HEK293 (cell line): ENCODE measurements around the gene DGKG.
A peak's percentile ranks its signal among the peaks of the same experiment; 100 is the strongest.

Experiments used
- CTCF ChIP-seq: fragments of 450-650 bp; formaldehyde crosslinking; IDR thresholded peaks from 2 replicates; pipeline ENCODE4 v1.5.1; 2016; ENCODE audit warnings: missing biosample characterization, missing genetic modification characterization
- GFI1B ChIP-seq: fragments of 450-650 bp; formaldehyde crosslinking; IDR thresholded peaks from 2 replicates; pipeline ENCODE4 v1.5.1; 2016; ENCODE audit warnings: missing biosample characterization, missing genetic modification characterization
- PRDM1 ChIP-seq: fragments of 450-650 bp; formaldehyde crosslinking; IDR thresholded peaks from 2 replicates; pipeline ENCODE4; 2016; ENCODE audit warnings: missing biosample characterization, missing genetic modification characterization
- TCF7L2 ChIP-seq: IDR thresholded peaks from 2 replicates; pipeline ENCODE4 v1.6.1; 2011; ENCODE audit warnings: low read depth, mild to moderate bottlenecking, inconsistent platforms, low read length, moderate library complexity, borderline replicate concordance
- ZEB2 ChIP-seq: fragments of 450-650 bp; formaldehyde crosslinking; IDR thresholded peaks from 2 replicates; pipeline ENCODE4 v1.5.1; 2016; ENCODE audit warnings: missing biosample characterization, missing genetic modification characterization
- ZNF133 ChIP-seq: fragments of 450-650 bp; formaldehyde crosslinking; IDR thresholded peaks from 2 replicates; pipeline ENCODE4 v1.5.1; 2016; ENCODE audit warnings: missing biosample characterization, missing genetic modification characterization
- ZNF138 ChIP-seq: fragments of 450-650 bp; formaldehyde crosslinking; IDR thresholded peaks from 2 replicates; pipeline ENCODE4 v1.5.1; 2016; ENCODE audit warnings: missing biosample characterization, missing genetic modification characterization, borderline replicate concordance
- ZNF596 ChIP-seq: fragments of 450-650 bp; IDR thresholded peaks from 2 replicates; pipeline ENCODE4 v1.5.0; 2018; ENCODE audit warnings: missing biosample characterization, mild to moderate bottlenecking, missing genetic modification characterization, moderate library complexity
- ZNF707 ChIP-seq: fragments of 450-650 bp; formaldehyde crosslinking; IDR thresholded peaks from 2 replicates; pipeline ENCODE4 v1.5.1; 2016; ENCODE audit warnings: missing biosample characterization, missing genetic modification characterization
- ZNF747 ChIP-seq: fragments of 450-650 bp; formaldehyde crosslinking; IDR thresholded peaks from 2 replicates; pipeline ENCODE4 v1.5.1; 2016; ENCODE audit warnings: missing biosample characterization, missing genetic modification characterization

- TF ChIP-seq CTCF (tag by site-specific recombination), result no peak
- TF ChIP-seq ZEB2 (tag by site-specific recombination), result no peak
- TF ChIP-seq ZNF747 (tag by site-specific recombination), result no peak
- no peak for TF ChIP-seq PRDM1 (tag by site-specific recombination)
- no peak for TF ChIP-seq ZNF707 (tag by site-specific recombination)
- TF ChIP-seq ZNF133, result peak; percentile 39; the same call in 1 of the 2 replicates
- TF ChIP-seq ZNF596 (tag by site-specific recombination), result no peak
- TF ChIP-seq ZNF138 (tag by site-specific recombination), result no peak
- no peak for TF ChIP-seq TCF7L2
- TF ChIP-seq GFI1B, result no peak
Measured at GRCh38 chr3:186315581-186316354, 46.3 kb downstream of the DGKG start.
